Measurements from ENCODE around the gene GMCL1. TPM values are rescaled to one million over a fixed set of nuclear protein-coding genes. Genes with fewer than 3 reads are reported as not detected.
A peak's percentile ranks its signal among the peaks of the same experiment; 100 is the strongest.

Gene GMCL1
- total and polyA plus RNA-seq, 2 of the 13 experiments (the other 11 are each of a cell fraction or from before 2014, with no cell fraction given): 18.7 to 24.0 TPM

- TF ChIP-seq KLF12 (CRISPR knock-in tag; IDR thresholded peaks at IDR 0.05; ENCODE audit: borderline replicate concordance): peak; percentile 98
- peak; percentile 99 for TF ChIP-seq YEATS4 (CRISPR knock-in tag; IDR thresholded peaks at IDR 0.05; ENCODE audit: borderline replicate concordance)
- TF ChIP-seq RBFOX2 (IDR thresholded peaks at IDR 0.05; ENCODE audit: low read depth, low read length): peak; percentile 97
- no peak for TF ChIP-seq HNF4G (IDR thresholded peaks at IDR 0.05; ENCODE audit: borderline replicate concordance, low read depth, low read length)
- peak; percentile 64; the same call in 1 of the 2 replicates for TF ChIP-seq HNF4G (CRISPR knock-in tag; IDR thresholded peaks at IDR 0.05; ENCODE audit: borderline replicate concordance, low read depth)
- peak; percentile 96; the same call in 1 of the 2 replicates for TF ChIP-seq ZNF136 (CRISPR knock-in tag; IDR thresholded peaks at IDR 0.05; ENCODE audit: low read depth)
- TF ChIP-seq ZNF460 (CRISPR knock-in tag; IDR thresholded peaks at IDR 0.05; ENCODE audit: borderline replicate concordance): no peak; the same call in 1 of the 2 replicates
- peak; percentile 86 for TF ChIP-seq ZBTB33 (CRISPR knock-in tag; IDR thresholded peaks at IDR 0.05)
- TF ChIP-seq MED1 (CRISPR knock-in tag; IDR thresholded peaks at IDR 0.05): peak; percentile 89
- no peak; the same call in 1 of the 2 replicates for TF ChIP-seq DMTF1 (CRISPR knock-in tag; IDR thresholded peaks at IDR 0.05)
- no peak; the same call in 1 of the 2 replicates for TF ChIP-seq HNF1A (IDR thresholded peaks at IDR 0.05; ENCODE audit: low read depth)
- TF ChIP-seq HNF1A (CRISPR knock-in tag; IDR thresholded peaks at IDR 0.05; ENCODE audit: borderline replicate concordance): peak; percentile 83; the same call in 1 of the 2 replicates
- TF ChIP-seq MAFF (IDR thresholded peaks at IDR 0.05; ENCODE audit: low read depth, low read length): peak; percentile 5; the same call in 1 of the 2 replicates
- peak; percentile 31; the same call in 1 of the 2 replicates for TF ChIP-seq WIZ (CRISPR knock-in tag; IDR thresholded peaks at IDR 0.05)
- no peak for TF ChIP-seq SSRP1 (CRISPR knock-in tag; IDR thresholded peaks at IDR 0.05)
- TF ChIP-seq ZNF335 (CRISPR knock-in tag; IDR thresholded peaks at IDR 0.05): peak; percentile 90
- TF ChIP-seq TMF1 (CRISPR knock-in tag; IDR thresholded peaks at IDR 0.05; ENCODE audit: low read depth): no peak
Measured at GRCh38 chr2:69829256-69830044, at the start of gene GMCL1 (continued).
